Limb (tissue), 2 donors: ENCODE data around the gene INPP5A.

Experiments
- DNase-seq, 2 donors: peaks; one replicate each; pipeline ENCODE4 v3.0.0-alpha.2; 2016; ENCODE audit errors: extremely low spot score in 2 of 2

The INPP5A gene

DNA sequence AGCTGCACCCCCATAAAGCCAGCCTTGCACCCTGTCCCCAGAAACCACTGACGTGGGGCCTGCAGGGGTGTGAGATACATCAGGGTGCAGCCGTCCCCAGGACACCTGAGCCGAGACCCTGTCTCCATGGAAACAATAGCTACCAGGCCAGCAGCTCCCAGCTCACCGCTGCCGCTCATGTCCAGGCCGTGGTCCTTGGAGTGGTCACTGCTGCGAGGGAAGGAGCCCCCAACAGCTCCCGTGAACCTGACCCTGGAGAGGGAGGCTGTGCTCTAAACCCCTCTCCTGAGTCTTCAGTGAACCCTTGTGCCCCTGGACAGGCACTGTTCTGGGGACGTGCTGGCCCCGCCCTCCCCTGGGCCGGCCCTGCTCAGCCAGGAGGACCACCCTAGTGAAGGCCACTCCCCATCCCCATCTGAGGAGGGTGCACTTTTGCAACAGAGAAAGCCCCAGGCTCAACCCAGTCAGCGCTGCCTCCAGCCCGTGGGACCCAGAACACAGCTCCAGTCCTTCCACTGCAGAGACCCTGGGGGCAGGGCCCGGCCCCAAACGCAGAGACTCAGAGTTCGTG is 19.6 kb upstream of the INPP5A start:
- peak in 1 of 2 donors; percentile 46 for DNase-seq

DNA sequence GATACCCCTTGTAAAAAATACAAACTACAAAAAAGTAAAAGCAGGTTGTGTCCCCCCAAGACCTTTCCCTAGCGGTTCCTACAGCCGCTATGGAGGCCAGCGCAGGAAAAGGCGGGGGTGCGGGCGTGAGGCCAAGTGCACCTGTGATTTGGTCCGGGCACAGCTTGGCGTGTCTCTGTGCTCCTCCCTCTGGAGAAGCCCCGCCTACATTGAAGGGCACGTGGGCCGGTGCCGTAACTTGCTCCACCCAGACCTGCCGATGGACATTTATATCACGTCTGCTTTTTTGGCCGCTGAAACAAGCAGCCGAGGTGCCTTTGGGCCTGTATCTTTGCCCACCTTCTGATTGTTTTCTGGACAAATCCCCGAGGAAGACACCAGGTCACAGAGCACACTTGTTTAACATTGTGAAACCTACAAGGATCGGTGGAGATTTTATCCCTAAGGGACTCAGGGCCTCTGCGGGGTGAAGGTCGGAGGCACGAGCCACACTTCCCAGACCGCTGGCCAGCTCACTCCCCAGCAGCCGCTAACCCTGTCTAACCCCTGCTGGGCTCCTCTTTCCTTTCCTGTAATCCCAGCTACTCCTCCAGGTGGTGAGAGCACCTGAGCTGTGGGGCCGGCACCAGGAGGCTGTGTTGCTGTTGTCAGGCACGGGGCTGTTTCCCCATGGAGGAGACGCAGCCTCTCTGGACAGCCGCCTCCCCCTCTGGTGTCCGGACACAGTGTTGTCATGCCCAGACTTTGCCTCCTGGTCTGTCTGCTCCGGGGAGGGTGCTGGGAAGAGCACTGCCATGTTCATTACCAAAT is 18.8 kb upstream of the INPP5A start:
- DNase-seq = peak in 1 of 2 donors; percentile 59

GRCh38 chr10:132519382-132520176 is 18.0 kb upstream of the INPP5A start:
- DNase-seq = peak in 1 of 2 donors; percentile 38

DNA sequence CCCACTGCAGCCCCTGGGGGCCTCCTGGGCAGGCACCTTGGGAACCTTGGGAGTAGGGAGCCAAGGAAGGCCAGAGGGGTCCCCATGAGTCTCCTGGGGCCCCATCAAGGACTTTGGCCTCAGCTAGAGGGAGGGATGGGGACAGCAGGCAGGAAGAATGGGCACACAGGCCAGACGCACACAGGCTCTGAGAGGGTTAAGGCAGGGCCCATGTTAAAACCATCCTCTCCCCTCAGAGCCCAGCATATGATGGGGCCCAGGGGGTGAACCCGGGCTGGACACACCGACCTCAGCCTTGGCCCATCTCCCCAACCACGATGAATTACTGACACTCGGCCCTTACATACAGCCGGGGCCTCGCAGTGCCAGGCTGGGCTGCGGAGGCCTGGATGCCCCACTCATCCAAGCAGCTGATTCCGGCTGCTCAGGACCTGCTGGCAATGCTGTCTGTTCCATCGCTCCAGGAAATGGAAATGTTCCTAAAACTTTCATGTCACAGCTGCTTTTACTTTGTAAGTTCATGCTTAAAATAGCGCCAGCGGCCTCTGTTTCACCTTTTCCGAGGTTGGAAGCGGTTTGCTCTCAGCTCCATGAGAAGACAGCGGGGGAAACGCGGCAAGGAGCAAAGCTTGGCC is 17.3 kb upstream of the INPP5A start:
- peak; percentile 76 to 93 for DNase-seq

DNA sequence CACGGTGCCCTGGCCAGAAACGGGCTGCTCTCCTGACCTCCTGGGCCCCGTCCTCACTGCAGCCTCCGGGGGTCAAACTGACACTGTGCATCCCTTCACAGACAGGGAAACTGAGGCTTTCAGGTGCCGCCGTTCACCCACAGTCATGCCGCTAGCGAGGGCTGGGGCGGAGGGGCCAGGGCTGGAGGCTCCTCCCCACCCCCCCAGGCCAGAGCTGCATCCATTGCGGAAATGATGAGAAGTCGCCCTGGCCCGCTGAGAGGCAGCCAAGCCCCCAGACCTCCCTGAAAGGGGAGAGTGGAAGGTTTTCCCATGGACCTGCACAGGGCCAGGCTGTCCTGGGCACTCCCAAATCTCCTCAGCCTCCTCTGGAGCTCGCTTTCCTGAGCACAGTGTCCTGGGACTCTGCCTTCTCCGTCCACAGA is 16.5 kb upstream of the INPP5A start:
- DNase-seq = peak in 1 of 2 donors; percentile 36

DNA sequence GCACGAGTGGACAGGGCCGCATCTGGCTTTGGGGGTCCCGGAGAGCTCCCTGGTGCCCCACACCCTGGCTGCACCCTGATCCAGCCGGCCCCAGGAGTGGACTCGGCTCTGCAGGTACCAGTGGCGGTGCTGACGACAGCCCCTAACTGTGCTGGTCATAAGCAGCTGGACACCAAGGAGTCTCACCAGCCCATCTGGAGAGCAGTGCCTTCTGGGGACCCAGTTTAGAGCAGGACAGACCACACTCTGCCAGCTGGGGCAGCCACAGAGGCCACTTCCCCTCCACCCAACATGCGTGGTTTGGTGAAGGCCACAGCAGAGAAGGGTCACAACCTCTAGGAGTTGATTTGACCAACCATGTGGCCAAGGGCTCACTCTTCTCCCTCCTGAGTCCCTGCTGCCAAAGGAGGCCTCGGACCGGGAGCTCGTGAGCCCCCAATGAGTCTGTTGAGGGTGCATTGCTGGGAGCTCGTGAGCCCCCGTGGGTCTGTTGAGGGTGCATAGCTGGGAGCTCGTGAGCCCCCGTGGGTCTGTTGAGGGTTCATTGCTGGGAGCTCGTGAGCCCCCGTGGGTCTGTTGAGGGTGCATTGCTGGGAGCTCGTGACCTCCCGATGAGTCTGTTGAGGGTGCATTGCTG is 16.0 kb upstream of the INPP5A start:
- peak in 1 of 2 donors; percentile 23 for DNase-seq

- DNase-seq = peak in 1 of 2 donors; percentile 19
Observed at GRCh38 chr10:132522521-132523411, 14.8 kb upstream of the INPP5A start.

- DNase-seq = peak in 1 of 2 donors; percentile 25
Observed at GRCh38 chr10:132523561-132524442, 13.8 kb upstream of the INPP5A start.

DNA sequence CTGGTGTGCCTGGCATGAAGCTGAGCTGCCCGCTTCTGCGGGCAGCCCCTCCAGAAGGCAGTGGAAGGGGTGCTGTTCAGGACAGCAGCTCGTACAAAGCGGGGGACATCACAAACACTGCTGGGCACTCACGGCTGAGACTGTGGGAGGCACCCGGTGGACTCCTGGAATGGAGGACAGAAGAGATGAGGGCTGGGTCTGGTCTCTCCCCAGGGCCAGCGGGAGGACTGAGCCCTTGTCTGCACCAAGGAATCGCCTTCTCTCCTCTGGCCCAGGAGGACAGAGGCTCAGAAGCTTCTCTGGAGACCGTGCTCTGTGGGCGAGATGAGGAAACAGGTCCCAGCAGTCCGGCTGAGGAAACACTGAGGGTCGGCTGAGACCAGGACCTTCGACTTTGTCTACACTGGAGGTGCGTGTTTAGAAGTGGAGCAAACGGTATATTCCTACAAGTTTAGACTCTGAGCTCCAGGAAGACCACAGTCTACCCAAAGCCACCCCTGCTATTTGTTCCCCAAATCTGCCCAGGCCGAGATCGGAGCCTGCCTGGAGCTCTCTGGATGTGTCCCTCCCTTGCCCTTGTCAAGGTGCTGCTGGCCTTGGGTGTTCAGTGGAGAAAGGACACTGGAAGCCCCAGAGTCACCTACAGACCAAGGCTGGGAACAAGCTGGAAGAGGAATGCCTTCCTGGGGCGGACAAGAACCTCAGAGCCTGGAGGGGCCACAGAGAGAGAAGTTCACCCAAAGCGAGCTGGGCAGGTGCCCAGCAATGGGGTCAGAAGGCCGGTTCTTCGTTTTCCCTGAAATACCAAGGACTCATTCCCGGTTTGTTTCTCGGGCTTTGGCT is 12.9 kb upstream of the INPP5A start:
- peak in 1 of 2 donors; percentile 22 for DNase-seq

- no peak for DNase-seq
Observed at GRCh38 chr10:132526676-132527075, 10.9 kb upstream of the INPP5A start.

- no peak for DNase-seq
Observed at GRCh38 chr10:132527339-132528063, 10.1 kb upstream of the INPP5A start.

- peak in 1 of 2 donors; percentile 83 for DNase-seq
Observed at GRCh38 chr10:132528064-132528691, 9.4 kb upstream of the INPP5A start.

DNA sequence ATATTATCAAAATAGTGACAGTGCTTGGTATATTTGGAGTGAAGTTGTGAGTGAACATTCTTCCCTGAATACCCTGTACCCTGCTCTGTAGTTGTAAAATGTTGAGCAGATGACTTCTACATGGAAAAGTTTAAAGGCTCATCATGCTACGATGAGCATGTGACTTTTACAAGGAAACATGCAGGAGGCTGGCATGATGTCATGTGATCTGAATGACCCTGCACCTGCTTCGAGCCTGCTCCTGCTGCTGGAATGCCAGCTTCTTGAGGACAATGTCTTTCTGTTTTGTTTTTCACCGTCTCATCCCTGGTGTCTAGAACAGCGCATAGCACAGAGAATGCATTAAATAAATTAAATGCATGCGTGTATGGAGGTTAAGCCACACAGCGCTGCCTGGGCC is 5.4 kb upstream of the INPP5A start:
- DNase-seq = no peak

DNA sequence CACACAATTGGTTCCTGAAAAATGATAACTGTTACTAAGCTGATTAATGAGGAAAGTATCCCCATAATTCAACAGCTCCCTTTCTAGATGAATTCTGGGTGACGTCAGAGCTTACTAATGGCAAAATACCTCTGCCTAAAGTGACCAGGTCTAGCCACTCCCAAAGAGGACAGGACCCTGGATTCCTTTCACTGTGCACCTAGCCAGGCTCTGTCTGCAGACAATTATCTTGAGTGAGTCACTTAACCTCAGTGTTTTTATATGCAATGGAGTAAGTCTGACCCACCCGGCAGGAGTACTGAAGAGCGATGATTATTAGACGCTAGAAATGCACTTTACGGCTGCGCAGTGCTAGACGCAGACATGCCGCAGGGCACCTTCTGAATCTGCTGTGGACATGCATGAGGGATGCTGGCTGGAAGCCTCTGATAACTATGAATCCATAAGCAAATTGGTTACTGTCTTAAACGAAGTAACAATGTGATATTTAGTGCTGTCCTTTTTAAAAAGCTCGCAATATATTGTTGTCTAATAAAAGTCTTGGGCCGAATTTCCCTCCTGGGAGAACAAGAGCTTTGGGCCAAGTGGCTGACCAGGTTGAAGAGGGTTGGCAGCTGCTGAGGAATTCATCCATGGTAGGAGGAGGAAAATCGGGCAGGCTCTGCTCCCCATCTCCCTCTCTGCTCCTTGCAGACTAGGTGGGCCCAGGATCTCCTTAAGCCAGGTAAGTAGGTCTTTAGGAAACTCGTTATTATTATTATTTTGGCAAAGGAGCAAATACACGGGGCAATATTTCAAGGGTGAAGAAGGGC is 4.6 kb upstream of the INPP5A start:
- DNase-seq = no peak

GRCh38 chr10:132533571-132534260 is 3.9 kb upstream of the INPP5A start:
- no peak for DNase-seq
